AG04450 (cell line): ENCODE measurements around the gene ST6GALNAC3. TPM values are rescaled to one million over a fixed set of nuclear protein-coding genes. Genes with fewer than 3 reads are reported as not detected.

Experiments used
- CTCF ChIA-PET: fragments of 300-600, 350-600 bp; formaldehyde crosslinking; extraction: SDS; loops from one replicate; lab custom pipeline; 2022; ENCODE audit warnings: antibody characterized with exemption, inconsistent platforms; lab: Charles Lee
- POLR2A ChIA-PET: fragments of 350-600 bp; formaldehyde crosslinking; extraction: SDS; loops from one replicate; lab custom pipeline; 2021; ENCODE audit warnings: antibody characterized with exemption, inconsistent platforms; lab: Yijun Ruan, JAX
- DNase-seq: peaks from one replicate; pipeline ENCODE4 v3.0.0-alpha.2; 2011; ENCODE audit warnings: low read depth, low spot score
- H3K27ac ChIP-seq: one replicate; pipeline ENCODE4 v1.5.1; 2012; ENCODE audit warnings: low read depth, low read length, control low read depth
- H3K27me3 ChIP-seq: one replicate; pipeline ENCODE4 v1.6.0; 2012; ENCODE audit warnings: low read length; ENCODE audit not compliant: control insufficient read depth, insufficient read depth
- H3K4me3 ChIP-seq: 2 replicates; pipeline ENCODE4 v1.5.1; 2011; ENCODE audit warnings: mild to moderate bottlenecking, low read depth, low read length, control low read depth
- H3K9me3 ChIP-seq: 2 replicates; pipeline ENCODE4 v1.5.1; 2012; ENCODE audit warnings: low read length; ENCODE audit not compliant: control insufficient read depth, insufficient read depth
- polyA plus RNA-seq: library from polyadenylated mRNA; depleted of rRNA; stranded (reverse); fragments of >200 nt; gene quantifications from 2 replicates; pipeline ENCODE4 v1.2.3, GENCODE V29; 2011
- TF ChIP-seq, protein P1 (sequence below): IDR thresholded peaks from 2 replicates; pipeline ENCODE4 v1.5.1; 2011; ENCODE audit warnings: low read depth, low read length, control low read depth, inconsistent platforms

The ST6GALNAC3 gene
- polyA plus RNA-seq, 1 experiment: 2.1 TPM

DNA sequence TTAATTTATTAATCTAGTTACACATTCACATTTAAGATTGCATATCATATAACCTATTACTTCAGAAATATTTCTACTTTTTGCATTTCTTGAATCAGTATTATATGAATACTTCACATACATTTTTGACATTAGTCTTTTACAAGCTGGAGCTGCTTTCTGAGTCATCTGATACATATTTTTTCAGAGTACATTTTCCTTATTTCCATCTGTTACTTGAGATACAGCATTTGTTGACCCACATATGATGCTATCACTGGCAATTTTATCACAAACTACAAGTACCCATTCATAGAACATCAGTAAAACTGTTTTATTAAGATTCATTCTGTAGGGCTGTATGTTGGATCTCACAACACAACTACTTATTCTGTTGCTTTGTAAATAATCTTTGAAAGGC lies 425.6 kb downstream of the ST6GALNAC3 start:
- TF ChIP-seq, protein P1, sequence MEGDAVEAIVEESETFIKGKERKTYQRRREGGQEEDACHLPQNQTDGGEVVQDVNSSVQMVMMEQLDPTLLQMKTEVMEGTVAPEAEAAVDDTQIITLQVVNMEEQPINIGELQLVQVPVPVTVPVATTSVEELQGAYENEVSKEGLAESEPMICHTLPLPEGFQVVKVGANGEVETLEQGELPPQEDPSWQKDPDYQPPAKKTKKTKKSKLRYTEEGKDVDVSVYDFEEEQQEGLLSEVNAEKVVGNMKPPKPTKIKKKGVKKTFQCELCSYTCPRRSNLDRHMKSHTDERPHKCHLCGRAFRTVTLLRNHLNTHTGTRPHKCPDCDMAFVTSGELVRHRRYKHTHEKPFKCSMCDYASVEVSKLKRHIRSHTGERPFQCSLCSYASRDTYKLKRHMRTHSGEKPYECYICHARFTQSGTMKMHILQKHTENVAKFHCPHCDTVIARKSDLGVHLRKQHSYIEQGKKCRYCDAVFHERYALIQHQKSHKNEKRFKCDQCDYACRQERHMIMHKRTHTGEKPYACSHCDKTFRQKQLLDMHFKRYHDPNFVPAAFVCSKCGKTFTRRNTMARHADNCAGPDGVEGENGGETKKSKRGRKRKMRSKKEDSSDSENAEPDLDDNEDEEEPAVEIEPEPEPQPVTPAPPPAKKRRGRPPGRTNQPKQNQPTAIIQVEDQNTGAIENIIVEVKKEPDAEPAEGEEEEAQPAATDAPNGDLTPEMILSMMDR: no peak
- ChIA-PET CTCF (no interaction called here), POLR2A (no interaction called here)
- Histone ChIP-seq H3K27ac (no peak overlapping the region), H3K27me3 (no peaks in the 10 kb centered on the region), H3K9me3 (no peaks in the 10 kb centered on the region), H3K4me3 (no peak overlapping the region)
- DNase-seq: no peak

- H3K9me3 ChIP-seq: no peaks in the 10 kb centered on the region
- H3K4me3 ChIP-seq: no peak overlapping the region
- POLR2A ChIA-PET: no interaction called here
- TF ChIP-seq, protein P1: no peak
- H3K27ac ChIP-seq: no peak overlapping the region
- DNase-seq: no peak
- no peaks in the 10 kb centered on the region for H3K27me3 ChIP-seq
- CTCF ChIA-PET: no interaction called here
These were observed 426.6 kb downstream of the ST6GALNAC3 start for GRCh38 chr1:76501136-76501535.

- ChIA-PET POLR2A (no interaction called here), CTCF (no interaction called here)
- Histone ChIP-seq H3K9me3 (no peaks in the 10 kb centered on the region), H3K4me3 (no peak overlapping the region), H3K27me3 (no peaks in the 10 kb centered on the region), H3K27ac (no peak overlapping the region)
- TF ChIP-seq, protein P1: no peak
- DNase-seq: no peak
These were observed 427.2 kb downstream of the ST6GALNAC3 start for GRCh38 chr1:76501586-76502219.

DNA sequence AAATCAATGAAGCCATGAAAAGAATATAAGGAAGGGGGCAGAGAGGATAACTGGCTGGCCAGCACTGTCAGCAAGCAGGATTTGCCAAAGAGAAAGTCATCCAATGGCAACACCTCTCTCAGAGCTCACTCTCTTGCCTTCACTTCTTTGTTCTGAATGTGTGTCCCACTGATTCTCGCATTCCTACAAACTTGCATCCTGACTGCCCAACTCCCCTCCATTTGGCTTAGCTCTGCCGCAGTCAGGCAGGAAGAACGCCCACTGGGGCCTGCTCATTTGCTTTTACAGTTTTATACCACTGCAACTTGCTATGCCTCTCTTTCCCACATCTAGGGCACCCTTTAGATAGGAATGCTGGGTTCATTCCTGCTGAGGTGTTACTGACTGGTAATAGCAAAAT lies 428.6 kb downstream of the ST6GALNAC3 start:
- no peak overlapping the region for H3K27ac ChIP-seq
- ChIA-PET POLR2A (no interaction called here), CTCF (no interaction called here)
- no peak for DNase-seq
- H3K27me3 ChIP-seq: no peaks in the 10 kb centered on the region
- TF ChIP-seq, protein P1: no peak
- no peaks in the 10 kb centered on the region for H3K9me3 ChIP-seq
- no peak overlapping the region for H3K4me3 ChIP-seq

- H3K27ac ChIP-seq: no peak overlapping the region
- H3K27me3 ChIP-seq: no peaks in the 10 kb centered on the region
- ChIA-PET CTCF (no interaction called here), POLR2A (no interaction called here)
- no peak overlapping the region for H3K4me3 ChIP-seq
- TF ChIP-seq, protein P1: no peak
- no peak for DNase-seq
- no peaks in the 10 kb centered on the region for H3K9me3 ChIP-seq
These were observed 429.2 kb downstream of the ST6GALNAC3 start for GRCh38 chr1:76503736-76504135.
